HG02759 (cell line): ENCODE results near the gene CUEDC1.
A peak's percentile ranks its signal among the peaks of the same experiment; 100 is the strongest.

ENCODE experiments used
- ATAC-seq: cut with Tn5 transposase; IDR thresholded peaks from one replicate; pipeline ENCODE4 v1.9.1; 2021; ENCODE audit warnings: mild to moderate bottlenecking, moderate library complexity; ENCODE audit not compliant: unreplicated experiment

Gene CUEDC1

GRCh38 chr17:57880086-57880456 is 75.1 kb downstream of the CUEDC1 start:
- ATAC-seq, result no peak

GRCh38 chr17:57879437-57880085 is 75.7 kb downstream of the CUEDC1 start:
- ATAC-seq, result no peak

- no peak for ATAC-seq
Observed at GRCh38 chr17:57877803-57878377, 77.3 kb downstream of the CUEDC1 start.

- ATAC-seq, result no peak
Observed at GRCh38 chr17:57876866-57877237, 78.4 kb downstream of the CUEDC1 start.

GRCh38 chr17:57876023-57876865 is 79.0 kb downstream of the CUEDC1 start:
- ATAC-seq, result no peak

GRCh38 chr17:57875290-57876022 is 79.8 kb downstream of the CUEDC1 start:
- no peak for ATAC-seq

- ATAC-seq, result no peak
Observed at GRCh38 chr17:57874434-57875289, 80.5 kb downstream of the CUEDC1 start.

- no peak for ATAC-seq
Observed at GRCh38 chr17:57874058-57874419, 81.2 kb downstream of the CUEDC1 start.

GRCh38 chr17:57873261-57874057 is 81.8 kb downstream of the CUEDC1 start:
- ATAC-seq, result no peak

- ATAC-seq, result no peak
Observed at GRCh38 chr17:57872536-57872935, 82.7 kb downstream of the CUEDC1 start.

GRCh38 chr17:57871863-57872262 is 83.3 kb downstream of the CUEDC1 start:
- no peak for ATAC-seq

GRCh38 chr17:57871155-57871554 is 84.1 kb downstream of the CUEDC1 start:
- no peak for ATAC-seq

- ATAC-seq, result no peak
Observed at GRCh38 chr17:57870283-57870635, 85.0 kb downstream of the CUEDC1 start.

GRCh38 chr17:57869617-57870282 is 85.5 kb downstream of the CUEDC1 start:
- no peak for ATAC-seq

GRCh38 chr17:57868910-57869616 is 86.1 kb downstream of the CUEDC1 start:
- ATAC-seq, result no peak

GRCh38 chr17:57868007-57868909 is 87.0 kb downstream of the CUEDC1 start:
- peak; percentile 84 for ATAC-seq

GRCh38 chr17:57867126-57867525 is 88.1 kb downstream of the CUEDC1 start:
- no peak for ATAC-seq

- ATAC-seq, result no peak
Observed at GRCh38 chr17:57866723-57867122, 88.5 kb downstream of the CUEDC1 start.
